ENCODE data around the gene ZBTB7C.

Gene ZBTB7C

GRCh38 chr18:48388478-48388877 lies 20.7 kb downstream of the ZBTB7C start:
- DNase-seq, result no peak

DNA sequence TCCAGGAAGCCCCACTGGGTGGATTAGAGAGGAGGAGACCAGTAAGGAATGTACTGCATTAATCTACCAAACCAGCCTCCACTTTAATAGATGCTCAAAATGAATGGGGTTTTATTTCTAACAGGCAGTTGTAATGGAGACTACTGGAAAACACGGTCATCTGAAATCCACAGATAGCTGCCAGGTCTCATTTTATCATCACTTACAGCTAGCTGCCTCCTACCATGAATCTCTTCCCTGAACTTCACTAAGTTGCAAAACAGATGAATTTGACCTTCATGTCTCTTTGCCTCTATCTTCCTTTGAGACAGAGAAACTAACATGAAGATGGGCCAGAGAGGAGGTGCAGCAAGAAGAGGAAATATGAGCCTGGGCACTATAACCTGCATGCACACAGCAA lies 21.9 kb downstream of the ZBTB7C start:
- no peak for DNase-seq

- DNase-seq, result no peak
Observed at GRCh38 chr18:48385596-48385995, 23.6 kb downstream of the ZBTB7C start.

GRCh38 chr18:48376934-48377333 lies 32.2 kb downstream of the ZBTB7C start:
- no peak for DNase-seq

DNA sequence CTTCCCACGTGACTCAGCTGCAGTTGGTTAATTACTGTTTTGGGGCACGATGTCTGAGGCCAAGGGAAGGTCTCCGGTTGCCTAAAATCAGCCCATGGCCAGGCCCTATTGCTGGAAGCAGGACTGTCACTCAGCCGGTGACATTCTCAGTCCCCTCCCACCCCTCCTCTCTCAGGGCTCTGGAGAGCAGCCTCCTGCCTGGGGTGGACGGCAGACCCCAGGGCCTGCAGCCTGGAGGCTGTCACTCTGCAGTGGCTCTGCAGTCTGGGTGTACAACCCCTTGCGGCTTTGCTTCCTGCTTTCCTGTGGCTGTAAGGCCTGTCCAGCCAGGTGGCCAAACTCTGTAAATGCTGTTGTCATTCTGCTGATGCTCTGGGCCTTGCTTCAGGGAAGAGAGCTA lies 32.8 kb downstream of the ZBTB7C start:
- no peak for DNase-seq

- no peak for DNase-seq
Observed at GRCh38 chr18:48375150-48375800, 33.9 kb downstream of the ZBTB7C start.

DNA sequence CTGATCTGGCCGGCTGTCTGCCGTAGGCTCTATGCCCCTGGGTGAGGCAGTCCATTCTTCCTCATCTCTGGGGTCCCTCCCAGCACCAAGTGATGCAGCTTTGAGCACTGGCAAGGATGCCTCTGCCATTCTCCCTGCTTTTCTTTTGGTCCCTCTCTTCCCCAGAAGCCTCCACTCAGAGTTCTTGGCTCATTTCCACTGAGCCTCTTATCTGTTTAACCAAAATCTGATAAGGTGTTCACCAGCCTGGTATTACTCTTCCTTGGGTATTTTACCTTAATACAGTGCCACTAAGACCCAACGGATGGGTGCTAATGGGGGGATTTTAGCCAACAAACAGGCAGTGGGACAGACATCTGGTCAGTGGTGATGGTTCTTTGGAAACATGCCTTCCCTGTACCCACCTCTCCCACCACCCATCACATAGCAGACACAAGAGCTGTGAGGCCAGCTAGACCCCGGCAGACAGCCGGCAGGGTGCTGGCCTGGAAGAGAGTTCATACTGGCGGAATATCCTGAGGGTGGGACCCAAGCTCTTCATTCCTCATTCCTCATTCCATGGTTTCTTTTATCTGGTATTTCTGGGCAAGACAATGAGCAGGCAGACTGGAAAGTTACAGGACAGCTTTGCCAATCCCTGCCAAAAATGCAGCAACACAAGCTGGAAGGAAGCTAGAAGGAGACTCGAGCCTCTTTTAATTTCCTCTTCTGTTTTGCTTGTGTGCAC lies 34.6 kb downstream of the ZBTB7C start:
- DNase-seq, result no peak

DNA sequence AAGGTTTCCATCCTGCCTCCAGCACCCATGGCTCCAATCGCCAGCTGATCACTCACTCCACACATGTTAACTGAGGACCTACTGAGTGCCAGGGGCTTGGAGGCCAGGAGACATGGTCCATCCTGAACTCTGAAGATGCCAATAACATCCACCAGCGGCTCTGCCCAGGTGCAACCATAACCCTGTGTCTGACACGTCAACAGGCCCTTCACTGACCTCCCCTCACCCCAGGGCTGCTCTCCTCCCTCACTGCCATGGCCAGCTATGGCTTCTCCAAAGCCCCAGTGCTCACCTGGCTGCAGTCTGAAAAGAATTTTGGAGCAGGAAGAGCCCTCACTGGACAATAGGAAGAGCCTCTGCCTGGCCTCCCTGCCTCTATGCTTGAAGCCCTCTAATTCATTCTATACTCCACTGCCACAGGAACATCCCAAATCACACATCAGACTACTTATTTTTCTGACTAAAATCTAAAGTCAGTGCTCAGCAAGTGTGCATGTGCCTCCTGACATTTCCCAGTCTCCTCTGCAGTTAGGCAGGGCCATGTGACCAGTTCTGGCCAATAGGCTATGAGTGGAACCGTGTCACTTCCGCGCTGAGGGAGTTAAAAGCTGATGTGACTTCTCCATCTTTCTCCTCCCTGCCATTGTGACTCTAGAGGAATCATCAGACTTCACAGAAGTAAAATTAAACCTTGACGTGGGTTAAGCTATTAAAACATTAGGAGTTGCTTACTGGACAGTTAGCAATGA lies 37.2 kb downstream of the ZBTB7C start:
- DNase-seq, result no peak

DNA sequence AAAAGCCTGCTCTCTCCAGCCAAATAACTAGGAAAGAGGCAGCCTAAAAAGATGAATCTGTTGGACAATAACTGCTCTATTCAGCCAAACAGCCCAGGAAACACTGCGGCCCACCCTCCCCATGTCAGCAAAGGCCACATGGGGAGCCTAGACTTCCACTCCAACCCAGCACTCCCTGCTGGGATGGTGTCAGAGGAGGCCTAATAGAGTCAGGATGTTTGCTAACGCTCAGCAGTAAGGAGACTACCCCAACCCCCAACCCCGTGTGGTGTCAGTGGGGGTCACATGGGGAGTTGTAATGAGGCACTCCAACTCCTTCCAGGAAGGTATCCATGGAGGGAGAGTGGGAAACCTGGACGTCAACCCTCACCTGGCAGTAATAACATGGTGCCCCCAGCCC lies 41.6 kb downstream of the ZBTB7C start:
- DNase-seq, result no peak

- no peak for DNase-seq
Observed at GRCh38 chr18:48365965-48366364, 43.2 kb downstream of the ZBTB7C start.

GRCh38 chr18:48364146-48364545 lies 45.0 kb downstream of the ZBTB7C start:
- DNase-seq, result no peak

DNA sequence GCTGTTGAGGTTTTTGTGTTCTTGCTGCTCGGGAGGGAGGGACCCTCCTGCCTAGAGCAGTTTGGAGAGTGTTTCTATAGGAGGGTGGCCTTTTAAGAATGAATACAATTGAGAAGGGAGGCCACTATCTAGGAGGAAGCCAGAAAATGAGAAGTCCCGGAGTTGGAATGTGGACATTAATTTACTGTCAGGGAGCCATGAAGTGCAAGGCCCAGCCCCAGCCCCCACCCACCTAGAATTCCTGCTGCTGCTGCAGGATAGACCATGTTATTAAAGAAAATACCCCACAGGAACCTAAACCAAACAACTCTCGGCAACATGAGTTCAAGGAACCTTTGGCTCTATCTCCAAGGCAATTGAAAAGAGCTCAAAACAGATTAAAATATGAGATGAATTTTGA lies 46.0 kb downstream of the ZBTB7C start:
- no peak for DNase-seq

GRCh38 chr18:48361801-48362200 lies 47.4 kb downstream of the ZBTB7C start:
- DNase-seq, result no peak

DNA sequence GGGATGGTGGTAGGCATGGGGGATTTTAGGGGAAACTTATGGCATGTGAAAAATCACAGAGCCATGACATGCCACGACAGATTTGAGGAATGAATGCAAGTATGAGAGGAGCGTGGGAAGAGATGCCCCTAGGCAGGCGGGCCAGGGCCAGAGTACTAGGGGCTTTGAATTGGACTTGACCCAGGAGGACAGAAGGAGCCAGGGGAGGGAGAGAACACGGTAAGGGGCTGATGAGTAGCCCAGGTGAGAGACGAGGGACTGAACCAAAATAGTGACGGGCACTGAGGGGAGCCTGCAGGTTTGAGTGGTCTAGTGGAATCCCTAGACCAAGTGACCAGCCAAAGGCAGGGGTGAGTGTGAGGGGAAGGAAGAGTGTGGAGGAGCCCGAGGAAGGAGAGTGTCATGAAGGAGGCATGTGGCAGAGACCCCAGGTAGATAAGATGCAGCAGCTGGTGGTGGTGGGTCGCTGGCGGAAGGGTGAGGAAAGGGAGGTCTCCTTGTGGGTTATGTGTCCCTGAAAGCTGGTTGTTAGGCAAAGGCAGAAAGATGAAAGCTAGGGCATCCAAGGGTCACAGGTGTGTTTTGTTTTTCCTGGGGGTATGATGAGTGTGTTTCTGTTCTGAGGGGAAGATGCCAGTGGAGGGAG lies 48.7 kb downstream of the ZBTB7C start:
- DNase-seq, result no peak

DNA sequence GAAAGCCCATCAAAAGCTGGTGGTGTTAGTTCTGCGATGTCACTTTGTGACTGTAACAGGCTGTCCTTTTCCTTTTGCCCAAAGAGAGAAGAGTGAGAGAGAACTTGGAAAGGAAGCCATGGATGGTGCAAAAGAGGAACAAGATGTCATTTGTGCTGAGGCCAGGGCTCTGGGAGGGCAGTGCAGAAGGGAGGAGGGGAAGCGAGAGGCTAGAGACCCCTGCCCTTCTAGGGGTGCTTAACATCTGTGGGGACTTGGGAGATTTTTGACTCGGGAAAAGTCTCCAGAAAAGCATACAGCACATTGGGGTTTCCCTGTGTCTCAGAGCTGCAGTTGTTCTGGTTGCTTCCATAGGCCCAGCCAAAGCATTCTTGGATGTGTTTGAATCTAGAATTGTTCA lies 49.6 kb downstream of the ZBTB7C start:
- DNase-seq, result no peak

GRCh38 chr18:48358868-48359267 lies 50.3 kb downstream of the ZBTB7C start:
- no peak for DNase-seq

- DNase-seq, result no peak
Observed at GRCh38 chr18:48356909-48357631, 52.1 kb downstream of the ZBTB7C start.

- no peak for DNase-seq
Observed at GRCh38 chr18:48356151-48356745, 52.9 kb downstream of the ZBTB7C start.

- no peak for DNase-seq
Observed at GRCh38 chr18:48355276-48356115, 53.7 kb downstream of the ZBTB7C start.

GRCh38 chr18:48354746-48355260 lies 54.4 kb downstream of the ZBTB7C start:
- DNase-seq, result no peak
